Erythroblast (primary cell): ENCODE results near the gene CHP2.

Experiments
- GATA1 ChIP-seq: IDR thresholded peaks from 2 replicates; pipeline ENCODE4 v1.6.1; 2011; ENCODE audit warnings: low read depth, mild to moderate bottlenecking, control low read depth, low read length, moderate library complexity
- POLR2A ChIP-seq: IDR thresholded peaks from 2 replicates; pipeline ENCODE4 v1.6.1; 2011; ENCODE audit warnings: mild to moderate bottlenecking, low read length

DNA sequence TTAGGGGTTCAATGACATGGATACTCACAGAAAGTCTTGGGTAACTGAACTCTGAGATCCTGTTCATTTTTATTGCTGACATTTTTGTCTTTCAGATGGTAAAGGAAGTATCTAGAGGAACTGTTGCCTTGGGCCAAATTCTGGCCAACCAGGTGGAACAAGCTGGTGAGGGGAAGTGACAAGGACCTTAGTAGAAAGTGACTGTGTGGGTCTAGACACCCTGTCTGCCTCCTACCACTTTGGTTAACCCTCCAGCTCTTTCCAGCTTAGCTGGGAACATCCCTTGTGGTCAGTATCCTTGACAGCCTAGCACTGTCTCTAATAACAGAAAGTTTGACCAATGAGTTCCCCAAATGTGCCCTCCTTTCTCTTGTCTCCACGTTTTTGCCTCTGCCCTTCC lies 52.2 kb downstream of the CHP2 start:
- TF ChIP-seq POLR2A, result no peak
- TF ChIP-seq GATA1, result no peak
